HepG2 (cell line): ENCODE measurements around the gene CCDC142. TPM values are rescaled to one million over a fixed set of nuclear protein-coding genes. Genes with fewer than 3 reads are reported as not detected.

Experiments
- ATF6 ChIP-seq: sonication (generic); formaldehyde crosslinking; conservative IDR thresholded peaks from 2 replicates; pipeline ENCODE4 v1.4.0; 2020; ENCODE audit warnings: missing genetic modification reagents
- ATF7 ChIP-seq, 2 experiments: fragments of 450-650 bp in 1 of 2; sonication (generic) in 1 of 2; formaldehyde crosslinking in 1 of 2; IDR thresholded peaks; 2 replicates each; pipeline versions ENCODE4 v1.4.0 to v1.6.1; 2016 to 2020; ENCODE audit warnings: antibody characterized with exemption in 1 of 2, mild to moderate bottlenecking in 1 of 2, missing genetic modification reagents in 1 of 2
- BRF2 ChIP-seq: sonication (generic); formaldehyde crosslinking; IDR thresholded peaks from 2 replicates; pipeline ENCODE4 v1.8.1; 2022; ENCODE audit warnings: mild to moderate bottlenecking, missing genetic modification reagents
- CBX1 ChIP-seq: IDR thresholded peaks from one replicate; pipeline ENCODE4 v1.6.1; 2016; ENCODE audit warnings: antibody characterized with exemption, low read depth
- CREB1 ChIP-seq, 2 experiments: fragments of 450-650 bp in 1 of 2; IDR thresholded peaks; 2 replicates each; pipeline ENCODE4 v1.6.1; 2016 to 2017; ENCODE audit warnings: control low read depth in 1 of 2, mild to moderate bottlenecking in 1 of 2, missing compliant biosample characterization in 1 of 2, missing genetic modification characterization in 1 of 2
- EP300 ChIP-seq, 3 experiments: sonication (generic) in 1 of 3; formaldehyde crosslinking in 1 of 3; IDR thresholded peaks; 2 replicates each; pipeline versions ENCODE4 v1.5.1 to v1.6.1; 2011 to 2020; ENCODE audit warnings: low read depth in 2 of 3, low read length in 2 of 3, borderline replicate concordance in 1 of 3, improper control_type of control experiment in 1 of 3, mild to moderate bottlenecking in 1 of 3, missing genetic modification reagents in 1 of 3, moderate library complexity in 1 of 3
- GATA4 ChIP-seq: sonication (generic); IDR thresholded peaks from 2 replicates; pipeline ENCODE4 v1.6.1; 2016; ENCODE audit warnings: antibody characterized with exemption, low read depth, borderline replicate concordance
- GLMP ChIP-seq: sonication (generic); formaldehyde crosslinking; IDR thresholded peaks from 2 replicates; pipeline ENCODE4 v1.9.0; 2021; ENCODE audit warnings: missing genetic modification reagents, mild to moderate bottlenecking, borderline replicate concordance
- HMGA1 ChIP-seq: sonication (generic); formaldehyde crosslinking; conservative IDR thresholded peaks from 2 replicates; pipeline ENCODE4 v1.4.0; 2020; ENCODE audit warnings: missing genetic modification reagents
- IRF2 ChIP-seq: IDR thresholded peaks from 2 replicates; pipeline ENCODE4 v1.6.1; 2018; ENCODE audit warnings: missing genetic modification reagents, missing compliant biosample characterization
- ISX ChIP-seq: sonication (generic); formaldehyde crosslinking; conservative IDR thresholded peaks from 2 replicates; pipeline ENCODE4 v1.5.0; 2020; ENCODE audit warnings: missing genetic modification reagents
- KLF15 ChIP-seq: sonication (generic); formaldehyde crosslinking; IDR thresholded peaks from 2 replicates; pipeline ENCODE4 v1.8.1; 2023; ENCODE audit warnings: borderline replicate concordance, mild to moderate bottlenecking, inconsistent platforms, missing genetic modification reagents, mixed read lengths
- MLX ChIP-seq: IDR thresholded peaks from 2 replicates; pipeline ENCODE4 v1.6.1; 2016
- NAIF1 ChIP-seq: sonication (generic); formaldehyde crosslinking; IDR thresholded peaks from 2 replicates; pipeline ENCODE4 v1.5.0; 2020; ENCODE audit warnings: mild to moderate bottlenecking, missing genetic modification reagents, borderline replicate concordance
- NFRKB ChIP-seq: fragments of 450-650 bp; IDR thresholded peaks from 2 replicates; pipeline ENCODE4 v1.6.1; 2017
- RFX1 ChIP-seq: fragments of 450-650 bp; IDR thresholded peaks from 2 replicates; pipeline ENCODE4 v1.6.1; 2017
- TEF ChIP-seq: sonication (generic); formaldehyde crosslinking; IDR thresholded peaks from 2 replicates; pipeline ENCODE4 v1.5.0; 2020; ENCODE audit warnings: missing genetic modification reagents
- TRIM24 ChIP-seq: sonication (generic); formaldehyde crosslinking; IDR thresholded peaks from 2 replicates; pipeline ENCODE4 v1.8.0; 2022; ENCODE audit warnings: mild to moderate bottlenecking, missing genetic modification reagents
- ZBTB20 ChIP-seq: sonication (generic); formaldehyde crosslinking; IDR thresholded peaks from 2 replicates; pipeline ENCODE4 v1.8.1; 2023; ENCODE audit warnings: missing genetic modification reagents, low read depth, mild to moderate bottlenecking, borderline replicate concordance
- ZNF263 ChIP-seq: sonication (generic); formaldehyde crosslinking; IDR thresholded peaks from 2 replicates; pipeline ENCODE4 v1.4.0; 2020; ENCODE audit warnings: missing genetic modification reagents
- ZNF354B ChIP-seq: sonication (generic); formaldehyde crosslinking; IDR thresholded peaks from 2 replicates; pipeline ENCODE4 v1.8.0; 2022; ENCODE audit warnings: mild to moderate bottlenecking, missing genetic modification reagents
- ZNF704 ChIP-seq: sonication (generic); formaldehyde crosslinking; IDR thresholded peaks from 2 replicates; pipeline ENCODE4 v1.8.1; 2023; ENCODE audit warnings: mild to moderate bottlenecking, inconsistent platforms, moderate library complexity, missing genetic modification reagents, borderline replicate concordance
- ZNF709 ChIP-seq: sonication (generic); formaldehyde crosslinking; IDR thresholded peaks from 2 replicates; pipeline ENCODE4 v1.5.0; 2020; ENCODE audit warnings: mild to moderate bottlenecking, missing genetic modification reagents
- ZNF788 ChIP-seq: sonication (generic); formaldehyde crosslinking; IDR thresholded peaks from 2 replicates; pipeline ENCODE4 v1.5.0; 2020; ENCODE audit warnings: mild to moderate bottlenecking, missing genetic modification reagents, borderline replicate concordance
- polyA plus RNA-seq, 8 experiments: library from polyadenylated mRNA; depleted of rRNA in 3 of 8; stranded (reverse) in 7 of 8; unstranded in 1 of 8; fragments of >200 nt; fragmentation: Illumina TruSeq in 4 of 8; extraction: Trizol in 4 of 8; gene quantifications; 2 replicates each; pipeline versions ENCODE4 v1.2.1 to v1.2.3, GENCODE V29; 2011 to 2016; ENCODE audit warnings: low read depth in 4 of 8, missing spikeins in 1 of 8, mixed read lengths in 1 of 8; ENCODE audit not compliant: insufficient read depth in 1 of 8
- total RNA-seq, 5 experiments: library from RNA; depleted of rRNA; stranded (reverse); fragments of >200 nt; fragmentation: Illumina TruSeq; extraction: Trizol; gene quantifications; 2 replicates each; pipeline ENCODE4 v1.2.3, GENCODE V29; 2016; ENCODE audit warnings: low read depth in 1 of 5

CCDC142 gene
- total and polyA plus RNA-seq, 2 of the 13 experiments (the other 11 are each of a cell fraction or from before 2014, with no cell fraction given), result 14.7 to 30.4 TPM

GRCh38 chr2:74424995-74425406 is 57.8 kb downstream of the CCDC142 start (continued):
- TF ChIP-seq ATF6 (CRISPR knock-in tag) (no peak), BRF2 (CRISPR knock-in tag) (no peak), TEF (CRISPR knock-in tag) (0 out of 2 replicates have a peak, but pooled peaks have one; percentile 45), GLMP (CRISPR knock-in tag) (no peak), ZNF788 (no peak), RFX1 (no peak), TRIM24 (CRISPR knock-in tag) (no peak), ZBTB20 (CRISPR knock-in tag) (0 out of 2 replicates have a peak, but pooled peaks have one; percentile 20), IRF2 (CRISPR knock-in tag) (0 out of 2 replicates have a peak, but pooled peaks have one; percentile 0), GATA4 (no peak), KLF15 (CRISPR knock-in tag) (0 out of 2 replicates have a peak, but pooled peaks have one; percentile 46), CBX1 (peak; percentile 46), NFRKB (no peak), CREB1 (IDR thresholded peaks at IDR 0.05) (no peak), CREB1 (CRISPR knock-in tag; IDR thresholded peaks at IDR 0.05) (no peak), ZNF354B (no peak), HMGA1 (no peak), ATF7 (IDR thresholded peaks at IDR 0.05) (no peak), ATF7 (CRISPR knock-in tag; IDR thresholded peaks at IDR 0.05) (no peak), ZNF263 (CRISPR knock-in tag) (0 out of 2 replicates have a peak, but pooled peaks have one; percentile 28), ZNF709 (CRISPR knock-in tag) (no peak), ISX (no peak), MLX (no peak), NAIF1 (CRISPR knock-in tag) (no peak), ZNF704 (CRISPR knock-in tag) (0 out of 2 replicates have a peak, but pooled peaks have one; percentile 41), EP300 (IDR thresholded peaks at IDR 0.05; ENCODE audit: low read depth in 2 of 2, low read length in 2 of 2) (no peak), EP300 (CRISPR knock-in tag; IDR thresholded peaks at IDR 0.05; ENCODE audit: borderline replicate concordance) (no peak)
